ENCODE data around the gene GRIP1.

The GRIP1 gene

DNA sequence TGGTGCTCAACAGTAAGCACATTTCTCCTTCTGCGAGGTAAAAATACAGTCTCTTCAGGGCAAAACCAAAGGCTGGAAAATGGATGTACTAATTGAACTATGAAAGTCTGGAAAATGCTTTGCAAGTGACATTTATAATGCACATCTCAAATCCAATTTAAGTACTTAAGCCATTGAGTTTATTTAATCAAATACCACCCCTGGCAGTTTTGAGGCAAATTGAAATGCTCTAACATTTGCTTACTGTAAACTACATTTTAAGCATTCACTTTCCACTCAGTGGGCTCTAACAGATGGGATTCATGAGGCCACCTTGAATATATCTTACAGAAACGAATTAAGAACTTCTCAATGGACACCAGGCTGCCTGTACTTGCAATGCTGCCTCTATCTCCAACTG lies 306.9 kb downstream of the GRIP1 start:
- DNase-seq = no peak

DNA sequence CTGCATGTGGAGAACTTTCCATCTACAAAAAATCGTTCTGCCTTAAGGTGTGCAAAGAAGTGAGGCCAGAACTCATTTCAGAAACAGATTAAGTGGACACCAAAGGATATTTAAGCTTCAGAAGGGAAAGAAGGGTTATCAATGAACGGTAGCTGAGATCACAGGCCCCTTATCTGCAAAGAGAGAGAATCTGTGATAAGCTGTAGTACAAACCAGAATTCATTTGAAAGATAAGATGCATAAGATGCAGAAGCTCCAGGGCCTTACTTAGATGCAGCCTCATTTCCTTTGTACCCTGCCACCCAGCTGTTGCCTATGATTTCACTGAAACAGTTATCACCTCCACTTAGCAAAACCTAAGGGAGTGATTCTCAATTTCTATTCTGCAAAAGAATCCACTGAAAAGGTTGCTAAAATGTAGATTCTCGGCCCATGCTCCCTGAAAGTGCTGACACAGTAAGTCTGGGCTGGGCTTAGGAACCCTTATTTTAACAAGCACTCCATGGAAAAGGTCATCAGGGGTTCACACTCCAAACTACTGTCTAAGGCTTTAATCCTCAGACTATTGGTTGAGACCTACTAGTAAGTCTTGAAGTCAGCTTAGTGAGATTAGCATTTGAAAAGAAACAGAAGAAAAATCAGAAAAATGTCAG lies 311.7 kb downstream of the GRIP1 start:
- no peak for DNase-seq

DNA sequence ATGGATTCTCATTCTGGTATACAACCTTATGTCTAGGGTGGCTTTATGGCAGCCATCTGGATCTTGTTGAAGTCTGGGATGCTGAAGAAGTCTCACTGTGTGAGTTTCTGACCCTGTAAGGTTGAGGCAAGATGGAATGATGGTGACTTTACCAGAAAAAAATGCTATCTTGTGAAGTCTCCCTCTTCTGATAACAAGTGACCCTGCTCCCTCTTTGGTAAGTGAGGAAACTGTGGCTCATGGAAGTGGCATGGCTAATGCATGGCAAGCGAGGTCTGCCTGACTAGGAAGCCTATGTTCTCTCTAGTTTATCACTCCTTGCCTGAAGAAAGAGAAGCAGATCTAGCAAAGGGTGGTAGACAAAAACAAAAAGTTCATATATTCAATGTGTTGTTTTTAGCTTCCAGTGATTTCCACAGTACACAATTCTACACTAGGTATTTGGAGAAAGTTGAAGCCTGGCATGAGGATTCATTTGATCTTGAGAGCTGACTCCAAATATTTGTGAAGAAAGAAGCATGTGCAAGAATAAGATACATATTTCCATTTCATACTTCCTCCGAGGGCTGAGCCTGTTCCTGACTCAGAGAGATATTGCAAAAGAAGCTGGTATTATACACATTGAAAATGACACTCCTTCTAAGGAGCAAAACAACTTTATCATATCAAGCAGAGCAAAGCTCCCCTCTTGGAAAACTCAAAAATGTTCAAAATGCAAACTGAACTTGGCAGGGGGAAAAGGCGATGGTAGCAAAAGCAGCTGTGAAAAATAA lies 313.0 kb downstream of the GRIP1 start:
- no peak for DNase-seq

DNA sequence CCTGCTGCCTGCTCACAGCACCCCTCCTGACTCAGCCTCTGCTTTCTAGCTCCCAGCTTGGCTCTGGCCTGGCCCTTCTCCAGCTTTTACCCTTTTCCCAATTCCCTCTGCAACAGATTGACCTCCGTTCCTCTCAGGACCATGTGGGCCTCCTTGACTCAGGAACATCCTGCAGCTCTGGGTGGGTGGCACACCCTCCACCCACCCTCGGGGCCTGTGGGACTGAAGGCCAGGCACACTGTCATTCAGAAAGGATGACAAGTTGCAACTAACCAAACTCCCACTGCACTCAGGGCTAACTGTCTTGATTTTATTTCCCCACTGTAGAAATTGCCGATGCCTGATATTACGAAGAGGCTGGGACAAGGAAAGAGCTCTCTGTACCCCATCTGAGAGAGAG lies 317.2 kb downstream of the GRIP1 start:
- no peak for DNase-seq

DNA sequence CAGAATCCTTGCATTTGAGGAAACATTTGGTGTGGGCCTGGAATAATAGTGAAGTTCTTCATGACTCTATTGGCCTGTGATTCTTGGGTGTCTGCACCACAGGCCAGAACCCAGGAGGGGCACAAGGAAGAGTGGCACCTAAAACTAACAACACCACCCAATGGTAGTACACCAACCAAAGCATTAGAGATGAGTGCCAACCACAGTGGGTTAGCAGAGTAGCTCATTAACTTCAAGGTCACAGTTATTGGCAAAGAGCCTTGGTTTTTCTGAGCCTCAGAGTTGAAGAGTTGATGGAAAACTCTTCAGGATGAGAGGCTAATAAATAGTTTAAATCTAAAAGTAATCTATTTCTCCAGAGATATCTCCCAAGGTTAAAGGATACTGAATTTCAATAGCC lies 319.6 kb downstream of the GRIP1 start:
- DNase-seq = no peak

DNA sequence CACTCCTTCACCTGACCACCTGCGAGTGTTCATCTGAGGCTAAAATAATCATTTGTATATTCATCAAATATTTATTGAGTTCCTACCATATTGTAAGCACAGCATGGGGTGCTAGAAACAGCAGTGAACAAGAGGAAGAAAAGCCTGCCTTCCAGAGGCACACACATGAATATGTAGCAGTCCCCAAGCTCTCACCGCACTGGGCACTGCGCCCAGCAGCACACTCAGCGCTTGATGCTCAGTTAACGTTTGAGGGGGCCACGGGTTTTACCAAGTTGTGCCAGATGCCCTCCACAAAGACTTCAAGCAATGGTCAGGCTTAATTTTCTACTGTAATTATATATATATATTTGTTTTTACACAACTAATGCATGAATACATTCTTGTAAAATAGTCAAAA lies 324.6 kb downstream of the GRIP1 start:
- no peak for DNase-seq

DNA sequence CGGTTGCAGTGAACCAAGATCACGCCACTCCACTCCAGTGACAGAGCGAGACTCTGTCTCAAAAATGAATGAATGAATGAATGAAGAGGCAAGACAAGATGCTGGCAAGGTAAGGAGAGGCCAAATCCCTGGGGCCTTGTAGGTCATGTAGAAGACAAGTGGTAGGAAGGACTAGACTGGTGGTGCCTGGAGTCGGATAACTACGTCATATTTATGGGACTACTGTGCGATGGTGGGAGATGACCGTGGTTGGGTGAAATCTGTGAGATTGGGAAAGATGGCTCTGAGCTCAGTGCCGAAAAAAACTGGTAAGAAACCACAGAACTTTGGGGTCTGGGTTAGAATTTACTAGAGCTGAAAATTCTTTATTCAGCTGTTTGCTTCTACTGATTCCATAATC lies 326.0 kb downstream of the GRIP1 start:
- no peak for DNase-seq

DNA sequence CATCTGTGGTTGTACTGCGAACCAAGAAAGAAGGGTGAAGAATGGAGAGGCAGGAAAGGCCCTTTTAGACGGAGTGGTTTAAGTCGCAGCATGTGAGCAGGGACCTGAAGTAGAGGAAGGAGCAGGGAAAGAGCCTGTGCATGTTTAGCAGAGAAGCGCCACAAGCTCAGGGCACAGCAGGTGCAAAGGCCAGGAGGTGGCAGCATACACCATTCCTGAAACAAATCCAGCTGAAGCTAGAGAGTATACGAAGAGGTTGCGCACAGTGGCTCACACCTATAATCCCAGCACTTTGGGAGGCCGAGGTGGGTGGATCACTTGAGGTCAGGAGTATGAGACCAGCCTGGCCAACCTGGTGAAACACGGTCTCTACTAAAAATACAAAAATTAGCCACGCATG lies 326.7 kb downstream of the GRIP1 start:
- DNase-seq = no peak

DNA sequence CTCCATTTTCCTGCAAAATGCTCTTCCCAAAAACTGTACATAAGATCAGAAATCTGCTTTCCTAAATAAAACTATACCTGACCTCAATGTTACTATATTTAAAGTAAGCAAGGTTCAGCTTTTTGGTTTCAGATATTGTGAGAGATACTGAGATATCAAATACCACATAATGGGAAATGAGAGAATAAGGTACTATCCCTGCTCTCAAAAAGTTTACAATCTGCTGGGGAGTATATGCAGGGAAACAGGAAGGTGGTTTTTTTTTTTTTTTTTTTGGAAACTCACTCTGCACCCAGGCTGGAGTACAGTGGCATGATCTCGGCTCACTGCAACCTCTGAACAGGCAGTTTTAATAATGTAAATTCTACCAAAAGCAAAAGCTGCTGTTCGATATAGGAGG lies 327.6 kb downstream of the GRIP1 start:
- DNase-seq = no peak

DNA sequence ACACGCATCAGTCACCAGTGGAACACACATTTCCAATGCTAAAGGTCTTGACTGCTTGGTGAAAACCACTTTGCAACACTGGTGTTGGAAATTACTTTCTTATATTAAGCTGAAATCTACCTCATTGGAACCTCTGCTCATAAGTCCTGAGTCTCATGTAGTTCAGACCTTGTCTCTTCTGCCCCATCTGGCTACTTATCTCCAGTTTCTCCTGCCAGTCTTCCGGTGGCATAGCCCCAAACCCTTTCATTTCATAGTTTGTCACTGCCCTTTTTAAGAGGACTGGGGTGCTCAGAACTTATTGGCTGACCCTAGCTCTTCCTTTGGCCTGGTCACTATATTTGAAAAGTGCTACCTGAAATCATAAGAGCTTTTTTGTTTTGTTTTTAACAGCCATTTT lies 332.9 kb downstream of the GRIP1 start:
- DNase-seq = no peak

DNA sequence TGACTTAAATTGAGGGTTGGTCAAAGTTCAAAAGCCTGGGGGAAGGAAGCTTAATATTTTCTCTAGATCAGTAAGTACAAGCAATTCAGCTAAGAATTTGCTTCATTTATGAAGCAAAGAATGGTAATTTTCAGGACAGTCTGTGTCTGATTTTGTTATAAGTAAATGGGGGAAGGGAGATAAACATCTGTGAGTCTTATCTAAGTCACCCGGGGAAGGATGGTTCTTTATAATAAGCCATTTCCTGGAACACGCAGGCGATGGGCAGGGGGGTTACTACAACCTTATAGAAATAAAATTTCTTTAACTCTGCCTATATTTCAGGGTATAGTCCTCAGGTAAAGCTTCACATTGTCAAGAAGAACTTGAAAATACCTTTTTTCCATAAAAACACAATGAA lies 333.7 kb downstream of the GRIP1 start:
- no peak for DNase-seq

DNA sequence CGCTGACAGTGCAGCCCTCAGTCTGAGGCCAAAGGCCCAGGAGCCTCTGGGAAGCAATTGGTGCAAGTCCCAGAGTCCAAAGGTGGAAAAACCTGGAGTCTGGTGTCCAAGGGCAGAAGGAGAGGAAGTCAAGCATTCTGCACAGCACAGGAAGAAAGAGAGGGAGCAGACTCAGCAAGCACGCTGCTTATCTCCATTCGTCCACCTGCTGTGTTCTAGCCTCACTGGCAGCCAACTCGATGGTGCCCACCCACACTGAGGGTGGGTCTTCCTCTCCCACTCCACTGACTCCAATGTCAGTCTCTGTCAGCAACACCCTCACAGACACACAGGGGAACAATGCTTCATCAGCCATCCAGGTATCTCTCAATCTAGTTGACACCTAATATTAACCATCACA lies 337.8 kb downstream of the GRIP1 start:
- DNase-seq = no peak

DNA sequence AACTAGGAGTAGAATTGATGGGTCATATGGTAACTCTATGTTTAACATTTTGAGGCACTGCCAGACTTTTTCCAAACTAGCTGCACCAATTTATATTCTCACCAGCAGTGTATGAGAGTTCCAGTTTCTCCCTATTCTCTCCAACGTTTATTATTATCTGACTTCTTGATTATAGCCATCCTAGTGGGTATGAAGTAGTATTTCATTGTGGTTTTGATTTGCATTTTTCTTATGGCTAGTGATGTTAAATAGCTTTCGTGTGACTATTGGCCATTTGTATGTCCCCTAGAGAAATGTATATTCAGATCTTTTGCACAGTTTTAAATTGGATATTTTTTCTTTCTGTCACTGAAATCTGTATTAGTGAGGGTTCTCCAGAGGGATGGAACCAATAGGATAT lies 338.7 kb downstream of the GRIP1 start:
- no peak for DNase-seq

DNA sequence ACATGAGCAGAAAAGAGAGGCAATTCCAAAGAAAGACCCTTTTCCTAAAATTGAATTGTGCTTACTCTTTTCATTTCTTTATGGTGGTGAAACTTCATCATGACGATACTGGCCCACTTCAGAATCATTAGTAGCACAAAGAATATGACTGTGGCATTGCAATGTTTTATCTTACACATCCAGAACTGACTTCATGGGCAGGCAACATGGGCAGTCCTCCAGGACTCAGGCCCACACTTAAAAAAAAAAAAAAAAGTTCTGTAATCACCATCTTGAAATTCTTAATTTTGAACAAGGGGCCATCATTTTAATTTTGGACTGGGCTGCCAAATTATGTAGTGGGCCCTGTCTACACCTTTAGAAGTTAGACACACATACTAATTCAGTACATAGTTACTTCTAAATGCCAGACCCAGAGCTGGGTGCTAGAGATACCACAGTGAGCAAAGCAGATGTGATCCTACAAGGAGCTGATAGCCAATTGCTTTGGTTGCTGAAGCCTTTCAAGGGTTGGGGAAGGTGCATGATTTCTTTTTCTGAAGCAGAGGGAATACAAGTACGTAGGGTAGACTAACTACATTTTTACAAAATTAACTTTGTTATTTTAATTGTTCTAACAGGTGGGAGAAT lies 341.4 kb downstream of the GRIP1 start:
- no peak for DNase-seq

DNA sequence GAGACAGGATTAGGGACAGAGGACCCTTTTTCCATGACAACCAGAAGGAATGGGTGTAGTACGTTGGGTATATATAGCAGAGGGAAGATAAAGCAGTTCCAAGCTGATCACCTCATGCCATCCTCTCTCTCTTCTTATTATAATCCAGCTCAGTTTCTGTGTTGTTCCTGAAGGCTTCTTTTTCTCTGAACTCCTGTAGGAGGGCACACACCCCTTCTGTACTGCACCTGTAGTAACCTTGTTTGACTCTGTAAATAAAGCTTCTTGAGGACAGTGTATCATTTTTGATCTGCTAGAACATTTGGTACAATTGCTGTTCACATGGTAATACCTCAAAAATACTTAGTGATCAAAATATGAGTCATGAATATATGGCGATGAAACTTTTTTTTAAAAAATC lies 343.1 kb downstream of the GRIP1 start:
- no peak for DNase-seq

DNA sequence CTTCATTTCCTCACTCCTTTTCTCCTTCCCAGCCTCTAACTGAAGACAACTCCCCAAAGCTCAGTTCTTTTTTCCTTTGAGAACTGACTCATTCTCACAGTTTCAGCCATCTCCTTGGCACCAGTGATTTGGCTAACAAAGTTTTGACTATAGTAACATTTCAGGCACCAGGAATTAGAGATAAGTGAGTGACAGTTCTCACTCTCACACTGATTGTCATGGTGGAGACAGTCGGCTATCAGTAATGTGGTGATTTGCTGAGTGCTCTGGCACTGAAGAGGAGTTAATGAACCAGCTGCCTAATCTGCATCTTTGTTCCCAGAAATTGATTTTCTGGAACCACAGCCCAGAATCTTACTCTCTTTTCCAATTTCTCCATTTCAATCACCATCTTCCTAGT lies 347.1 kb downstream of the GRIP1 start:
- DNase-seq = no peak

DNA sequence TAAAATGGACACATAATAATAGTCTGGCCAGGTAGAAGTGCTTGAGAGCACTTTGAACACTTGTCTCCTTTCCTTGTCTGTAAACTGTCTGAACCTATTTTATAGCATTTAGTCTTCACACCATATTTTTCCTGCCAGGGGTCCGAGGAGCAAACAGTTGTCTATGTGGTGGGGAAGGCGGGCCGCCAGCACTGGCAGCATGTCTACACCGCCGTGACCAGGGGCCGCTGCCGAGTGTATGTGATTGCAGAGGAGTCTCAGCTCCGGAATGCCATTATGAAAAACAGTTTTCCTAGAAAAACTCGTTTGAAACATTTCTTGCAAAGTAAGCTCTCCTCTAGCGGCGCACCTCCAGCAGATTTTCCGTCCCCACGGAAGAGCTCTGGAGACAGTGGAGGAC lies 347.9 kb downstream of the GRIP1 start:
- no peak for DNase-seq

DNA sequence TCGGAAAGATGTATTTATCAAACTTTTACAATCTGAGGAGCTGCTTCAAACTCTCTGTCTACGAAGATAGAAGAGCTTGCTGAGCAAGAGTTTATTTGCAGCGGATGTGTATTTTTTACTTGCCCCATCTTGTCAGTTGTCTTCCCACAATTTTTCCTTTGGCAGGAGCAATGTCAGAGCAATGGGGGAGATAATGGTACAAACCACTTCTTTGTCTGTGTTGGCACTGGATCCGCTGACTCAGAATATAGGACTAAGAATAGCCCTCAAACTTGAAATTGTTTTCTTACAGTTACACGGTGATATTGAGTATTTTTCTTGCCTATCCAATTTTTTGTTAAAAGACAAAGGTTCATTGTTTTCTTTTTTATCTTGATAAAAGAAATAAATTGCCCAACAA lies 348.9 kb downstream of the GRIP1 start:
- no peak for DNase-seq

DNA sequence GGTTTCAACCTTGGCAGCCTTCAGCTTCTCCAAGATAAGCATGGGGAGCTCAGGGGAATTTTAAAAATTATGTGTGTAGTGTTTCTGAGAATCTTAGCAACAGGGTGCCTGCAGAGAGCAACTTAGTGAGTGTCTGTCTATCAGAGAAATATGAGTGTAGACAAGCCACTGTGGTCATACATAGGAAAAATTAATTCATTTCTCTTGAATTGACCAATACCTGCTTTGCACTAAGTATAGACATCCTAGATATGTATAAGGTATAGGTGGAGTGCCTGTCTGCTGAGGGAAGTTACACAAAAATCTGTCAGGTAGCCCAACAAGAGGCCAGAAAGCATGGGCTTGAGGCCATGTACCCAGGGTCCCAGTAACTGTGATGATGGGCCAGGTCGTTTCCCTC lies 355.9 kb downstream of the GRIP1 start:
- no peak for DNase-seq

DNA sequence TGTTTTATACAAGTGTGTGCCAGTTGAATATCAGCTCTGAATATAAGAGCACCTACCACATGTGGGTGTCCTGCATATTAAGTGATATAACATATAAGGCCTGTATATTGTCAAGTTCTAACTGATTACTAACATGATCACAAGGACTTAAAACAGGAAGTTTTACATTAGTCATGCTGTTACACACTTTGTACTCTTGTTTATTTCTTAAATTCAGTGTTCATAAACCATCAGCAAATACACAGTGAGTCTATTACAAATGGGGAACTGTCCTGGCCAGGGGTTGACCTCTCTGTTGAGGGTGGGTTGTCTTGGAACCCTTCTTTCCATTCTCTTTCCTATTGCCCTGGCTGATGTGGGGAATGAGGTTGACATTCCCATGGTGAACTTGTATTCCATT lies 357.4 kb downstream of the GRIP1 start:
- DNase-seq = no peak

DNA sequence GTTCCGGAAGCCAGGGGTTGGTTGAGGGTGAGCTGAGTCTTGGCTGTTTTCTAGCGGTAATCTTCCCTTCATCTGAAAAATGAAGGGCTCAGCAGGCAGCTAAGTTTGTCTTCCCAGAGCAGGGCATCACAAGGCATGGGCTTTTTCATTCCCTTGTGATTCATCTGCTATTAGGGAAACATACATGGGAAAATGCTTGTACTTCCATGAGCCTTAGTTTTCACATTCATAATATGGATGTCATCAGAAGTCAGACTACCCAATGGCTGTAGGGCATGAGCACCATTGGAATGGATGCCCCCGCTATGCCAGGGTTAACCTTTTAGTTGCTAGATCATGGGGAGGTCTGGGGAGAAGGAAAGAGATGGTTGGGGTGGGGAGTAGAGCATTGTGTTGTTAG lies 357.9 kb downstream of the GRIP1 start:
- DNase-seq = no peak

DNA sequence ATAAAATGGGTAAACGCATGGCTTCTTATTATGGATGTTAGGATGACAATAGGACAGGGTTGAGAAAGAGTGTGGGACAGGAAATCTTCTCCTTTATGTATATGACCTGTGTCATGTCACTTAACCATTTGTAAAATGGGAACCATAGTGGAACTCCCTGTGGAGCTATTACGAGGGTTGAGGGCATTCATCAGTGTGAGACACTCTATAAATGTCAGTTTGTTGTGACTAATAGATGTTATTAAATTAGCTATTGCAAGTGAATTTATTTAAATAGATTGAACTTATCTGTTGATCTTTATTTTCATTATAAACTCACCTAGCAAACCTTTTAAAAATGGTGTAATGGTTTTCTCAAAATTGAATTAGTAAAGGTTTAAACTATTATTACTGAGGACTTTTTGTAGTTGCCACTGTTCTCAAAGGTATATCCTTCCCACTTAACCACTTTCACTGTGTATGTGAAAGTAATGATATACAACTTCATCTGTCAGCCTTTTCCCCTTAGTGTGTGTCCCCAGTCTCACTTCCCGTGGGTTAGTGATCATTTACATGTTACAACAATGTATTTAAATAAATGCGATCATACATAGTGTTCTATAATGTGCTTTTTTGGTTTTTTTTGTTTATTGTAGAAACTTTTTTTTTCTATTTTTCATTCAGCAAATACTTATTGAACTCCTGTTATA lies 359.5 kb downstream of the GRIP1 start:
- no peak for DNase-seq

DNA sequence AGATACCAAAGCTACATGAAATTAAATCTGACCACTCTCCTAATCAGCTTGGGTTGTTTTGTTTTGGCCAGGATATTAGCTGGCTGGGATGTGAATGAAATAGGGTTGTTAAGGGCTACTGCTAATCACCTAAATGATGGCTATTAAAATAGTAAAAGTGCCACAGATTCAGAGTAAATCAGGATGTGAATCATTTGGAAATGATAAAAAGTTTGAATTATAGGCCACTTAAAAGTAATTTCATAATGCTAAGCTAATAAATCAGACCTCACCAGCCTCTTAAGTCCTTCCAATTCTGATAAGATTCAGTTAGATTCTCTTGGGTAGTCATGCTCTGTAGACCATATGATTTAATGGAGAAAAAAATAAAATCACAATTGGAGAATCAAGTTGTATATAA lies 364.6 kb downstream of the GRIP1 start:
- no peak for DNase-seq

DNA sequence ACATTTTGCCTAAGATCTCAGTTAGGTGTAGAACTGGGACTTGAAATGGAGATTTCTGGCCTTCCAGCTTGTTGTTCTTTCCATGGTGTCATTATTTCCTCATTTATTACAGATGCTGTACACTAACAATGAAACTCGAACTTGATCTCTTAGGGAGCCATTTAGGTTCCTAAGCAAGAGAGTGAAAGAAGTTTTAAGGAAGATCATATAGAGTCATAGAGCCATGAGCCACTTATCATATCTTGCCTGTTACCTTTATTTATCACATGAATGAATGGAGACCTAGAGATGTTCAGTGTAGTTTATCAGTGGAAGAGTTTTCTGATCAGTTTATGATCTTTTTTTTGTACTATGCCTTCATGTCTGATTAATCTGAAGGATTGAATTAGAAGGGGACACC lies 366.7 kb downstream of the GRIP1 start:
- no peak for DNase-seq
